HG03571 (cell line): ENCODE measurements around the gene VWA5B2.

Source experiments
- ATAC-seq: cut with Tn5 transposase; IDR thresholded peaks from one replicate; pipeline ENCODE4 v1.9.1; 2021; ENCODE audit not compliant: unreplicated experiment

VWA5B2 gene

DNA sequence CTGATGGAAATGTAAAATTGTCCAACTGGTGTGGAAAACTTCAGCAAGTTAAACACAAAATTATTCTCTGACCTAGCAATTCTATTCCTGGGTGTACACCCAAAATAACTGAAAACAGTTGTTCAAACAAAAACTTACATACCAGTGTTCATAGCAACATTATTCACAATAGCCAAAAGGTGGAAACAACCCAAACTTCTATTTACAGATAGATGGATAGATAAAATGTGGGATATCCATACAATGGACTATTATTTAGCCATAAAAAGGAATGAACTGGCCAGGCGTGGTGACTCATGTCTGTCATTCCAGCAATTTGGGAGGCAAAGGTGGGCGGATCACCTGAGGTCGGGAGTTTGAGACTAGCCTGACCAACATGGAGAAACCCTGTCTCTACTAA lies 6.9 kb upstream of the VWA5B2 start:
- ATAC-seq = no peak

DNA sequence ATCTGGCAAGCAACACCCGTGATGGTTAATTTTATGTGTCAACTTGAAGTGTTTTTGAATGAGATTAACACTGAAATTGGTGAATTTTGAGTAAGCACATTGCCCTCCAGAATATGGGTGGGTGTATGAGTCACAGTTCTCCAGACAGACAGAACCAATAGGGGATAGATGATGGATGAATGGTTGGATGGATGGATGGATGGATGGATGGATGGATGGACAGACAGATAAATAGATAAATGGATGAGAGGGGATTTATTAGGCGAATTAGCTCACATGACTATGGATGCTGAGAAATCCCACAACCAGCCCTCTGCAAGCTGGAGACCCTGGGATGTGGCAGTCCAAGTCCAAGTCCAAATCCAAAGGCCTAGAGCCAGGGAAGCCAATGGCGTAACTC lies 5.4 kb upstream of the VWA5B2 start:
- no peak for ATAC-seq

- no peak for ATAC-seq
These were observed 1.9 kb upstream of the VWA5B2 start for GRCh38 chr3:184227481-184227935.

GRCh38 chr3:184228376-184229137 lies 828 bp upstream of the VWA5B2 start:
- no peak for ATAC-seq

GRCh38 chr3:184230081-184230602 lies 757 bp downstream of the VWA5B2 start:
- no peak for ATAC-seq

- no peak for ATAC-seq
These were observed 1.5 kb downstream of the VWA5B2 start for GRCh38 chr3:184230603-184231528.

- ATAC-seq = no peak
These were observed 2.3 kb downstream of the VWA5B2 start for GRCh38 chr3:184231671-184232070.

DNA sequence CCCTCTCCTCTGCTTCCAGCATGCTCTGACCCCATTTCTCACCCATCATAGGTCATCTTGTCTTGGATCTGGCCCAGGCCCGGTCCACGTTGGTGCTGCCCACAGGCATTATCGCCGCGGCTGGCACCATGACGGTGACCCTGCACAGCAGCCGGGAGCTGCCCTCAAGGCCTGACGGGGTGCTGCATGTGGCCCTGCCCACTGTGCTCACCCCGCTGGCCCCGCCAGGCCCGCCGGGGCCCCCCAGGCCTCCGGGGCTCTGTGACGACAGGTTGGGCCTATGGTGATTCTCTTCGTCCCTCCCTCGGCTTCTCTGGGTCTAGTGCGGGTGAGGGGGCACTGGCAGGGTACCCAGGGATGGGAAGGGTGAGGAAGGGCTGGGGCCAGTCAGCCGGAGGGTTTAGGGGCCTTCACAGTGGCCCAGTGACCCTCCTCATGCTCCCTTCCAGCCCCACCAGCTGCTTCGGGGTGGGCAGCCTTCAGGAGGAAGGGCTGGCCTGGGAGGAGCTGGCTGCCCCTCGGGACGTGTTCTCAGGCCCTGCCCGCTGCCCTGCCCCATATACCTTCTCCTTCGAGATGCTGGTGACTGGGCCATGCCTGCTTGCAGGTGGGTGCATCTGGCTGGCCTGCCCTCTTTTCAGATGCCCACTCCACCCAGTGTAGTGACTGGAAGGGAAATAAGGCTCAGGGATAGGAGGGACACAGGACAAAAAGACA lies 3.9 kb downstream of the VWA5B2 start:
- ATAC-seq = no peak

DNA sequence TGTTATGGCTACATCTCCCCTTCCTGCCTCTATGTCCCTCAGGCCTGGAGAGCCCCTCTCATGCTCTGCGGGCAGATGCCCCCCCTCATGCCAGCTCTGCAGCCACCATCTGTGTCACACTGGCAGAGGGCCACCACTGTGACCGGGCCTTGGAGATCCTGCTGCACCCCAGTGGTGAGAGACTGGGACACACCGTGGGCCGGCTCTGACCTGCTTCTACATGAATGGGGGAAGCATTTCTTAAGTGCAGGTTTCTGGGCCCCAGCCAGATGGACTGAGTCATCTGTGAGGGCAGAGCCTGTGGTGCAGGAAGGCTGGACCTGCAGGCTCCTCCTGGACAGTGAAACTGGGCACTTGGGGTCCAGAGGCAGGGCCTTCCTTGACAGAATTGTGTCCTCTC lies 4.8 kb downstream of the VWA5B2 start:
- no peak for ATAC-seq

DNA sequence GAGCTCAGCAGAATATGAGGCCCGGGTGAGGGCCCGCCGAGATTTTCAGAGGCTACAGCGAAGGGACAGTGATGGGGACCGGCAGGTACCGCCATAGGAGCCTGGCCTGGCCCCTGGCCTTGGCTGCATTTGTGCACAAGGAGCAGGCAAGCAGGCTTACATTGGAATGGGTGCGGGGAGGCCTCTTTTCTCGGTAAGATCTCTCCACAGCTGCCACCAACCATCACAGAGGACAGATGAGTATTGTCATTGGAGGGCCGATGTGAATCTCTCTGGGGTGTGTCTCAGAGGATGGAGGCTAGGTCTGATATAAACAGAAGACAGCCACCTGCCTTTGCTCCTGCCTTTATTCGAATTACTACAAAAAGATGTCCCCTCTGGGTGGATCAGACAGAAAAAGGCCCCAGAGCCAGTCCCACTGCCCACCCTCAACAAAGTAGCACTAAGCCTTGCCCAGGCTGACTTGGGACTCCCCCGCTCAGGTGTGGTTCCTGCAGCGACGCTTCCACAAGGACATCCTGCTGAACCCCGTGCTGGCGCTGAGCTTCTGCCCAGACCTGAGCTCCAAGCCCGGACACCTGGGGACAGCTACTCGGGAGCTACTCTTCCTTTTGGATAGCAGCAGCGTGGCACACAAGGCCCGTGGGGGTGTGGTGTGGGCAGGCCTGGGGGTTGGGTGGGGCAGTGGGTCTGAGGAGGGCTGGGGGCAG lies 5.4 kb downstream of the VWA5B2 start:
- ATAC-seq = no peak

DNA sequence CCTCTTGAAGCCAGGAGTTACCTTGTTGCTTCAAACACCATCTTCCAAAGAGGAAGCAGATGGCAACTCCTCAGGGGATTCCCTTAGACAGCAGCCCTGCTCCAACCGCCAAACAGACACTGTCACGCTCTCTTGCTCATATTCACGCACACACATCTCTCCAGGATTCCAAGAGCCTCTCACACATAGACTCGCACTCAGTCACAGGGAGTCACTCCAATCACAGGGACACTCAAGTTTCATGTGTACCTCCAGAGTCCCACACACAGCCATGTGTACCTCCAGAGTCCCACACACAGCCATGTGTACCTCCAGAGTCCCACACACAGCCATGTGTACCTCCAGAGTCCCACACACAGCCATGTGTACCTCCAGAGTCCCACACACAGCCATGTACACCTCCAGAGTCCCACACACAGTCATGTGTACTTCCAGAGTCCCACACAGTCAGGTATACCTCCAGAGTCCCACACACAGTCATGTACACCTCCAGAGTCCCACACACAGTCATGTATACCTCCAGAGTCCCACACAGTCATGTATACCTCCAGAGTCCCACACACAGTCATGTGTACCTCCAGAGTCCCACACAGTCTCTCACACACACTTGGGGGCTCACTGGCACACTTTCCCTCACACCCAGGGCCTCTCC lies 6.1 kb downstream of the VWA5B2 start:
- ATAC-seq = no peak

DNA sequence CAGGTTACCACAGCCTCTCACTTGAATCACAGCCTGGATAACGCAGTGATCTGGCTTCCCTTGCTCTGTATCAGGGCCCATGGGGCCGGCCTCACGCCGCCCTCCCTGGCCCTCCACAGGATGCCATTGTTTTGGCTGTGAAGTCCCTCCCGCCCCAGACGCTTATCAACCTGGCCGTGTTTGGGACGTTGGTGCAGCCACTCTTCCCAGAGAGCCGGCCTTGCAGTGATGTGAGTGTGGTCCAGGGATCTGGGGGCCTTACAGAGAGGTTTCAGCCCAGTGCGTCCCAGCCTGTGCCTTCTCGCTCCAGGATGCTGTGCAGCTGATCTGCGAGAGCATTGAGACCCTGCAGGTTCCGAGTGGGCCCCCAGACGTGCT lies 6.6 kb downstream of the VWA5B2 start:
- no peak for ATAC-seq

GRCh38 chr3:184236636-184237035 lies 7.3 kb downstream of the VWA5B2 start:
- ATAC-seq = no peak

GRCh38 chr3:184237211-184237610 lies 7.8 kb downstream of the VWA5B2 start:
- ATAC-seq = no peak

DNA sequence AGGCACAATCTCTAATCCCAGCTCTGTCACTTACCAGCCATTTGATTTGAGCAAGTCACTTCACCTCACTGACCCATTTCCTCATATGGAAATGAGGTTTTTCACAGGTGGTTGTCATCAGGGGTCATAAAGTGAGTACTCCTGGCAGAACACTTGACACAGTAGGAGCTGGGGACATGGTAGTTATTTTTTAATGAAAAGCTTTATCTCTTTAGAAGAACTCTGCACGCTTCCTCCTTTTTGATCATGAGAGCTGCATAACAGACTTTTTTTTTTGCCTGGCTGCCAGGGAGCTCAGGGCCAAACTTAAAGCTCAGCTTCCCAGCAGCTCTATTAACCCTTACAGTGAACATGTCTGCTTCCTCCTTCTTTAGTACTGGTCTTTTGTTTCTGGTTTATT lies 8.4 kb downstream of the VWA5B2 start:
- no peak for ATAC-seq

- no peak for ATAC-seq
These were observed 8.9 kb downstream of the VWA5B2 start for GRCh38 chr3:184238246-184238818.

- no peak for ATAC-seq
These were observed 9.8 kb downstream of the VWA5B2 start for GRCh38 chr3:184239221-184239620.

- no peak for ATAC-seq
These were observed 10.3 kb downstream of the VWA5B2 start for GRCh38 chr3:184239708-184240107.

GRCh38 chr3:184240384-184241140 lies 11.2 kb downstream of the VWA5B2 start:
- ATAC-seq = no peak
